Panc1 (cell line): ENCODE data around the gene CELF1. TPM values are rescaled to one million over a fixed set of nuclear protein-coding genes. Genes with fewer than 3 reads are reported as not detected.

ENCODE experiments used
- ATAC-seq: fragments of 200-7000 bp; cut with Tn5 transposase; 2 replicates; pipeline ENCODE4 v1.9.1; 2020; ENCODE audit warnings: mild to moderate bottlenecking, moderate library complexity
- BruUV-seq: library from RNA; stranded (reverse); fragments of 400-500 nt; replicated peaks from 2 replicates; lab custom pipeline; 2021; lab: Mats Ljungman, UMichigan
- CTCF ChIA-PET: fragments of 300-600 bp; sonication (Branson Sonifier 250); formaldehyde crosslinking; loops from one replicate; lab custom pipeline; 2022; ENCODE audit warnings: antibody characterized with exemption; lab: Charles Lee
- POLR2A ChIA-PET: fragments of 300-600 bp; sonication (Branson Sonifier 250); formaldehyde crosslinking; loops from one replicate; lab custom pipeline; 2022; ENCODE audit warnings: antibody characterized with exemption; lab: Charles Lee
- DNase-seq: peaks from one replicate; pipeline ENCODE4 v3.0.0-alpha.2; 2010; ENCODE audit warnings: low read depth, low spot score
- H3K27ac ChIP-seq: 2 replicates; pipeline ENCODE4 v1.5.1; 2011; ENCODE audit warnings: mild to moderate bottlenecking, low read length, inconsistent platforms
- H3K27me3 ChIP-seq: fragments of 200-500 bp; sonication (Bioruptor generic); 2 replicates; pipeline ENCODE4 v1.6.0; 2014; ENCODE audit warnings: low read length, inconsistent platforms; ENCODE audit not compliant: control insufficient read depth, insufficient read depth
- H3K36me3 ChIP-seq: fragments of 200-500 bp; sonication (Bioruptor generic); 2 replicates; pipeline ENCODE4 v1.5.1; 2014; ENCODE audit warnings: inconsistent platforms, mild to moderate bottlenecking, low read length, moderate library complexity; ENCODE audit not compliant: control insufficient read depth, insufficient read depth
- H3K4me1 ChIP-seq: 2 replicates; pipeline ENCODE4 v1.5.1; 2011; ENCODE audit warnings: inconsistent platforms, mild to moderate bottlenecking, low read length, moderate library complexity; ENCODE audit not compliant: control insufficient read depth, insufficient read depth
- H3K4me3 ChIP-seq, 2 experiments: 2 replicates each; pipeline ENCODE4 v1.5.1; 2011 to 2012; ENCODE audit warnings: low read depth in 2 of 2, low read length in 2 of 2, mild to moderate bottlenecking in 2 of 2, inconsistent platforms in 1 of 2, moderate library complexity in 1 of 2
- H3K9me3 ChIP-seq: fragments of 200-500 bp; sonication (Bioruptor generic); 2 replicates; pipeline ENCODE4 v1.5.1; 2014; ENCODE audit warnings: low read depth, mild to moderate bottlenecking, inconsistent platforms, low read length, moderate library complexity; ENCODE audit not compliant: control insufficient read depth, insufficient read depth
- POLR2AphosphoS5 ChIP-seq: IDR thresholded peaks from 2 replicates; pipeline ENCODE4 v1.6.1; 2012; ENCODE audit warnings: mild to moderate bottlenecking, low read depth, low read length, moderate library complexity
- SIN3A ChIP-seq: IDR thresholded peaks from 2 replicates; pipeline ENCODE4 v1.6.1; 2012; ENCODE audit warnings: low read depth, mild to moderate bottlenecking, low read length, moderate library complexity, borderline replicate concordance; ENCODE audit not compliant: insufficient read depth
- TCF7L2 ChIP-seq: IDR thresholded peaks from 2 replicates; pipeline ENCODE4 v1.6.1; 2011; ENCODE audit warnings: mild to moderate bottlenecking, low read depth, low read length, inconsistent platforms
- in situ Hi-C: cut with HindIII; loops from 2 replicates; pipeline ENCODE4 v1.10.0; 2016; ENCODE audit warnings: low sequenced_read_pairs, low pct_unique_long_range_greater_than_20kb
- intact Hi-C: fragments of 100-400 bp; cut with micrococcal nuclease; formaldehyde crosslinking; loops from one replicate; pipeline ENCODE4 v1.10.0; 2022; ENCODE audit not compliant: unreplicated experiment
- total RNA-seq: library from RNA; stranded (reverse); gene quantifications from one replicate; pipeline ENCODE4 v1.2.1, GENCODE V29; 2021; ENCODE audit not compliant: unreplicated experiment
- TF ChIP-seq, protein P1 (sequence below): fragments of 450-650 bp; IDR thresholded peaks from 2 replicates; pipeline ENCODE4 v1.5.1; 2017; ENCODE audit warnings: mild to moderate bottlenecking
- TF ChIP-seq, protein P2 (sequence below), 2 experiments: IDR thresholded peaks; 2 replicates each; pipeline ENCODE4 v1.6.1; 2011 to 2012; ENCODE audit warnings: low read depth in 2 of 2, control low read depth in 1 of 2, low read length in 1 of 2, mild to moderate bottlenecking in 1 of 2, moderate library complexity in 1 of 2; ENCODE audit not compliant: insufficient read depth in 1 of 2

Gene CELF1
- total RNA-seq, 1 experiment from 2014 or later: 160 TPM

DNA sequence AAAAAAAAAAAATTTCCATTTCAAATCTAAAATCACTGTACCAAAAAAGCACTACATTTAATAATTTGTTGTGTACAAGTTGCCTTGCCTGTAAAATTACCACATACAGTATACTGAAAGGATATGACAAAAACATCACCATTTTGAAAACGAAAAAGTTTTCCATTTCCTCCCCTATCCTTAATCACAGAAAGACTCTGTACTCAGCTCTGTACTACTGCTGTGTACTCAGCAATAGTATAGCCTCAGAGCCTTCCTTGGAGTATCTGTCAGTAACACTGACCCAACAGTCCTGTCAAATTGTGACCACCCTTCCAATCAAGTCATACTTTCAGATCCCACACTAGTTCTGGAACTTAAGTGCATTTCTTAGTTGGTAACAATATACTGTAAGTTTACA lies 48.0 kb downstream of the CELF1 start:
- Histone ChIP-seq H3K27me3 (no peaks in the 10 kb centered on the region), H3K36me3 (no peaks in the 10 kb centered on the region), H3K4me1 (peaks cover 16% of the 10 kb centered on the region), H3K9me3 (no peaks in the 10 kb centered on the region), H3K27ac (no peak overlapping the region), H3K4me3 (no peak overlapping the region)
- no TSS peak for BruUV-seq
- in situ Hi-C loops: no loop called here
- ATAC-seq (no peak), DNase-seq (no peak)
- intact Hi-C loops: no loop called here
- ChIA-PET POLR2A (no interaction called here), CTCF (no interaction called here)
- no peak for TF ChIP-seq SIN3A
- TF ChIP-seq POLR2AphosphoS5: no peak
- TF ChIP-seq, protein P1, sequence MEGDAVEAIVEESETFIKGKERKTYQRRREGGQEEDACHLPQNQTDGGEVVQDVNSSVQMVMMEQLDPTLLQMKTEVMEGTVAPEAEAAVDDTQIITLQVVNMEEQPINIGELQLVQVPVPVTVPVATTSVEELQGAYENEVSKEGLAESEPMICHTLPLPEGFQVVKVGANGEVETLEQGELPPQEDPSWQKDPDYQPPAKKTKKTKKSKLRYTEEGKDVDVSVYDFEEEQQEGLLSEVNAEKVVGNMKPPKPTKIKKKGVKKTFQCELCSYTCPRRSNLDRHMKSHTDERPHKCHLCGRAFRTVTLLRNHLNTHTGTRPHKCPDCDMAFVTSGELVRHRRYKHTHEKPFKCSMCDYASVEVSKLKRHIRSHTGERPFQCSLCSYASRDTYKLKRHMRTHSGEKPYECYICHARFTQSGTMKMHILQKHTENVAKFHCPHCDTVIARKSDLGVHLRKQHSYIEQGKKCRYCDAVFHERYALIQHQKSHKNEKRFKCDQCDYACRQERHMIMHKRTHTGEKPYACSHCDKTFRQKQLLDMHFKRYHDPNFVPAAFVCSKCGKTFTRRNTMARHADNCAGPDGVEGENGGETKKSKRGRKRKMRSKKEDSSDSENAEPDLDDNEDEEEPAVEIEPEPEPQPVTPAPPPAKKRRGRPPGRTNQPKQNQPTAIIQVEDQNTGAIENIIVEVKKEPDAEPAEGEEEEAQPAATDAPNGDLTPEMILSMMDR: no peak
- TF ChIP-seq TCF7L2: no peak
- TF ChIP-seq, protein P2, sequence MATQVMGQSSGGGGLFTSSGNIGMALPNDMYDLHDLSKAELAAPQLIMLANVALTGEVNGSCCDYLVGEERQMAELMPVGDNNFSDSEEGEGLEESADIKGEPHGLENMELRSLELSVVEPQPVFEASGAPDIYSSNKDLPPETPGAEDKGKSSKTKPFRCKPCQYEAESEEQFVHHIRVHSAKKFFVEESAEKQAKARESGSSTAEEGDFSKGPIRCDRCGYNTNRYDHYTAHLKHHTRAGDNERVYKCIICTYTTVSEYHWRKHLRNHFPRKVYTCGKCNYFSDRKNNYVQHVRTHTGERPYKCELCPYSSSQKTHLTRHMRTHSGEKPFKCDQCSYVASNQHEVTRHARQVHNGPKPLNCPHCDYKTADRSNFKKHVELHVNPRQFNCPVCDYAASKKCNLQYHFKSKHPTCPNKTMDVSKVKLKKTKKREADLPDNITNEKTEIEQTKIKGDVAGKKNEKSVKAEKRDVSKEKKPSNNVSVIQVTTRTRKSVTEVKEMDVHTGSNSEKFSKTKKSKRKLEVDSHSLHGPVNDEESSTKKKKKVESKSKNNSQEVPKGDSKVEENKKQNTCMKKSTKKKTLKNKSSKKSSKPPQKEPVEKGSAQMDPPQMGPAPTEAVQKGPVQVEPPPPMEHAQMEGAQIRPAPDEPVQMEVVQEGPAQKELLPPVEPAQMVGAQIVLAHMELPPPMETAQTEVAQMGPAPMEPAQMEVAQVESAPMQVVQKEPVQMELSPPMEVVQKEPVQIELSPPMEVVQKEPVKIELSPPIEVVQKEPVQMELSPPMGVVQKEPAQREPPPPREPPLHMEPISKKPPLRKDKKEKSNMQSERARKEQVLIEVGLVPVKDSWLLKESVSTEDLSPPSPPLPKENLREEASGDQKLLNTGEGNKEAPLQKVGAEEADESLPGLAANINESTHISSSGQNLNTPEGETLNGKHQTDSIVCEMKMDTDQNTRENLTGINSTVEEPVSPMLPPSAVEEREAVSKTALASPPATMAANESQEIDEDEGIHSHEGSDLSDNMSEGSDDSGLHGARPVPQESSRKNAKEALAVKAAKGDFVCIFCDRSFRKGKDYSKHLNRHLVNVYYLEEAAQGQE (IDR thresholded peaks at IDR 0.05; ENCODE audit: insufficient read depth in 1 of 2, low read depth in 2 of 2, low read length in 1 of 2): no peak

DNA sequence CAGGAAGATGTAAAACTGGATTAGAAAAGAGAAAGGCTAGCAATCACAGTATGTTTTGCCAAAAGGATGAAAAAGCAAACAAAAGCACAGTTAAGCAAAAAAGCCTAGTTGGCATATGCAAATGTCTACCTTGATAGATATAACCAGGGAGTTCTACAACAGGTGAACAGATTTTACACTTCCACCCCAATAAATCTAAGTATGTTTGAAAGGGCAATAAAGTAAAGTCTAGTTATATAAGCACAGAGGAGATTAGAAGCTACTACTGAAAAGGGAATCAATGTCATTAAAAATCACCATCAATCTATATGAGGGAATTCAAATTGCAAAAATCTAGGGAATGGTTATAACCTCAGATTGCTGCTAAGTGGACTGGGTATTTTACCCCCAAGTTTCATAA lies 49.7 kb downstream of the CELF1 start:
- TF ChIP-seq, protein P1: no peak
- TF ChIP-seq TCF7L2 (no peak), POLR2AphosphoS5 (no peak), SIN3A (no peak)
- TF ChIP-seq, protein P2 (IDR thresholded peaks at IDR 0.05; ENCODE audit: insufficient read depth in 1 of 2, low read depth in 2 of 2, low read length in 1 of 2): no peak
- in situ Hi-C loops: no loop called here

More for the DNA sequence above, 49.7 kb downstream of the CELF1 start:
- Histone ChIP-seq H3K4me1 (peaks cover 9% of the 10 kb centered on the region; the same call in 1 of the 2 replicates), H3K36me3 (no peaks in the 10 kb centered on the region), H3K4me3 (no peak overlapping the region), H3K27ac (no peak overlapping the region), H3K27me3 (no peaks in the 10 kb centered on the region), H3K9me3 (no peaks in the 10 kb centered on the region)
- BruUV-seq: no TSS peak
- ChIA-PET CTCF (no interaction called here), POLR2A (no interaction called here)
- DNase-seq (no peak), ATAC-seq (no peak)
- intact Hi-C loops: no loop called here
